ENCODE results near the gene FANCD2.
"Not testable (repeated sequence)": the region's sequence is repeated elsewhere in the genome, so short reads cannot be mapped to it uniquely, and the experiment has no call there.

Gene FANCD2

GRCh38 chr3:10026084-10026890, at the start of gene FANCD2:
TSS of gene FANCD2 (plus strand) at chr3:10026437. CDS start at chr3:10028658, 2,221 bp downstream.
- DNase-seq = peak; percentile 37 to 72

- peak in 1 of 2 experiments; percentile 28 for DNase-seq
Measured at GRCh38 chr3:9976721-9977709, 49.2 kb upstream of the FANCD2 start.

GRCh38 chr3:9978710-9979305, 47.4 kb upstream of the FANCD2 start:
- no peak for DNase-seq

- no peak for DNase-seq
Measured at GRCh38 chr3:9980251-9980650, 46.0 kb upstream of the FANCD2 start.

- DNase-seq = peak in 1 of 2 experiments; percentile 19
Measured at GRCh38 chr3:9986230-9986725, 40.0 kb upstream of the FANCD2 start.

- no peak for DNase-seq
Measured at GRCh38 chr3:9994086-9994844, 32.0 kb upstream of the FANCD2 start.

GRCh38 chr3:10000686-10001085, 25.6 kb upstream of the FANCD2 start:
- DNase-seq = no peak

GRCh38 chr3:10002951-10003350, 23.3 kb upstream of the FANCD2 start:
- no peak for DNase-seq

GRCh38 chr3:10004506-10004905, 21.7 kb upstream of the FANCD2 start:
- no peak for DNase-seq

- no peak for DNase-seq
Measured at GRCh38 chr3:10004960-10005564, 21.2 kb upstream of the FANCD2 start.

- DNase-seq = no peak
Measured at GRCh38 chr3:10006048-10006761, 20.0 kb upstream of the FANCD2 start.

- DNase-seq = no peak
Measured at GRCh38 chr3:10006762-10007090, 19.5 kb upstream of the FANCD2 start.

GRCh38 chr3:10007126-10007782, 19.0 kb upstream of the FANCD2 start:
- no peak for DNase-seq

- DNase-seq = not testable (repeated sequence)
Measured at GRCh38 chr3:10008216-10008587, 18.0 kb upstream of the FANCD2 start.

GRCh38 chr3:10008588-10009344, 17.5 kb upstream of the FANCD2 start:
- DNase-seq = no peak

- no peak for DNase-seq
Measured at GRCh38 chr3:10010421-10010877, 15.8 kb upstream of the FANCD2 start.

GRCh38 chr3:10010878-10011465, 15.3 kb upstream of the FANCD2 start:
- peak; percentile 6 to 74 for DNase-seq

- DNase-seq = no peak
Measured at GRCh38 chr3:10011631-10012030, 14.6 kb upstream of the FANCD2 start.

- DNase-seq = no peak
Measured at GRCh38 chr3:10012106-10012505, 14.1 kb upstream of the FANCD2 start.
